Fibroblast of lung (primary cell): Measurements from ENCODE around the gene C22orf15. TPM values are rescaled to one million over a fixed set of nuclear protein-coding genes. Genes with fewer than 3 reads are reported as not detected.

Experiments
- DNase-seq, 2 donors: peaks; one replicate each; pipeline versions ENCODE4 v3.0.0 to v3.0.0-alpha.2; 2010; ENCODE audit warnings: low read depth in 2 of 2
- H2AFZ ChIP-seq: 2 replicates; pipeline ENCODE4 v1.5.1; 2012; ENCODE audit warnings: low read length, control low read depth, inconsistent platforms
- H3K27ac ChIP-seq: 2 replicates; pipeline ENCODE4 v1.5.1; 2011; ENCODE audit warnings: low read length, control low read depth; ENCODE audit not compliant: insufficient read depth
- H3K27me3 ChIP-seq: 2 replicates; pipeline ENCODE4 v1.5.1; 2011; ENCODE audit warnings: mild to moderate bottlenecking, low read length; ENCODE audit not compliant: control insufficient read depth, insufficient read depth
- H3K36me3 ChIP-seq: 2 replicates; pipeline ENCODE4 v1.5.1; 2011; ENCODE audit warnings: low read length; ENCODE audit not compliant: control insufficient read depth, insufficient read depth
- H3K4me1 ChIP-seq: 2 replicates; pipeline ENCODE4 v1.5.1; 2011; ENCODE audit warnings: low read length; ENCODE audit not compliant: control insufficient read depth, insufficient read depth; ENCODE audit errors: extremely low read depth
- H3K4me2 ChIP-seq: 2 replicates; pipeline ENCODE4 v1.5.1; 2011; ENCODE audit warnings: low read length, control low read depth; ENCODE audit not compliant: insufficient read depth; ENCODE audit errors: extremely low read depth
- H3K4me3 ChIP-seq, 4 experiments: fragments of 200-600 bp in 1 of 4; sonication (generic) in 1 of 4; replicated peaks in 1 of 4; 2 replicates each; pipeline ENCODE4 v1.5.1; 2011 to 2016; ENCODE audit warnings: low read length in 4 of 4, low read depth in 3 of 4, mild to moderate bottlenecking in 3 of 4, control low read depth in 2 of 4, inconsistent platforms in 1 of 4, mixed read lengths in 1 of 4; ENCODE audit not compliant: insufficient read depth in 1 of 4; ENCODE audit errors: control extremely low read depth in 1 of 4
- H3K79me2 ChIP-seq: 2 replicates; pipeline ENCODE4 v1.5.1; 2012; ENCODE audit warnings: mild to moderate bottlenecking, low read length, inconsistent platforms; ENCODE audit not compliant: control insufficient read depth, insufficient read depth
- H3K9ac ChIP-seq: 2 replicates; pipeline ENCODE4 v1.5.1; 2011; ENCODE audit warnings: mild to moderate bottlenecking, low read length, control low read depth; ENCODE audit not compliant: insufficient read depth
- H3K9me3 ChIP-seq: 2 replicates; pipeline ENCODE4 v1.5.1; 2012; ENCODE audit warnings: low read depth, low read length; ENCODE audit not compliant: control insufficient read depth, insufficient read depth
- H4K20me1 ChIP-seq: 2 replicates; pipeline ENCODE4 v1.5.1; 2011; ENCODE audit warnings: low read length; ENCODE audit not compliant: control insufficient read depth, insufficient read depth; ENCODE audit errors: extremely low read depth
- CTCF ChIP-seq, 2 donors: IDR thresholded peaks in 1 of 2; conservative IDR thresholded peaks in 1 of 2; 1 replicate in 1 of 2; 2 replicates in 1 of 2; pipeline ENCODE4 v1.5.1; 2011 to 2012; ENCODE audit warnings: low read length in 2 of 2, control low read depth in 1 of 2, inconsistent platforms in 1 of 2, low read depth in 1 of 2, mild to moderate bottlenecking in 1 of 2
- EZH2 ChIP-seq: IDR thresholded peaks from 2 replicates; pipeline ENCODE4 v1.5.1; 2012; ENCODE audit warnings: low read length, control low read depth, mild to moderate bottlenecking; ENCODE audit errors: missing control alignments
- polyA plus RNA-seq, 2 donors: library from polyadenylated mRNA; depleted of rRNA in 1 of 2; stranded (reverse) in 1 of 2; unstranded in 1 of 2; fragments of >200 nt; gene quantifications; 2 replicates each; pipeline ENCODE4 v1.2.1, GENCODE V29; 2011 to 2012; ENCODE audit warnings: missing spikeins in 1 of 2
- total RNA-seq: library from RNA; depleted of rRNA; stranded (reverse); fragments of >200 nt; gene quantifications from 2 replicates; pipeline ENCODE4 v1.2.1, GENCODE V29; 2014

The C22orf15 gene
- total and polyA plus RNA-seq, 2 donors (not counting 1 experiment from before 2014, with no cell fraction given), result 1.4 to 2.5 TPM

- no peak overlapping the region for H2AFZ ChIP-seq
- DNase-seq, result no peak
- no peaks in the 10 kb centered on the region for H3K79me2 ChIP-seq
- H3K9me3 ChIP-seq, result no peaks in the 10 kb centered on the region
- H3K36me3 ChIP-seq, result no peaks in the 10 kb centered on the region
- TF ChIP-seq EZH2 (no peak), CTCF (conservative IDR thresholded peaks at IDR 0.05 in 1 of 2, IDR thresholded peaks at IDR 0.05 in 1 of 2; ENCODE audit: low read depth in 1 of 2, low read length in 2 of 2) (no peak)
- peaks cover 12% of the 10 kb centered on the region for H3K4me1 ChIP-seq
- H3K27ac ChIP-seq, result no peak overlapping the region
- H3K4me3 ChIP-seq, result no peak overlapping the region
- no peak overlapping the region for H3K4me2 ChIP-seq
- H3K9ac ChIP-seq, result no peak overlapping the region
- H4K20me1 ChIP-seq, result no peaks in the 10 kb centered on the region
- H3K27me3 ChIP-seq, result no peaks in the 10 kb centered on the region
Measured at GRCh38 chr22:23775779-23776375, 13.1 kb downstream of the C22orf15 start.

DNA sequence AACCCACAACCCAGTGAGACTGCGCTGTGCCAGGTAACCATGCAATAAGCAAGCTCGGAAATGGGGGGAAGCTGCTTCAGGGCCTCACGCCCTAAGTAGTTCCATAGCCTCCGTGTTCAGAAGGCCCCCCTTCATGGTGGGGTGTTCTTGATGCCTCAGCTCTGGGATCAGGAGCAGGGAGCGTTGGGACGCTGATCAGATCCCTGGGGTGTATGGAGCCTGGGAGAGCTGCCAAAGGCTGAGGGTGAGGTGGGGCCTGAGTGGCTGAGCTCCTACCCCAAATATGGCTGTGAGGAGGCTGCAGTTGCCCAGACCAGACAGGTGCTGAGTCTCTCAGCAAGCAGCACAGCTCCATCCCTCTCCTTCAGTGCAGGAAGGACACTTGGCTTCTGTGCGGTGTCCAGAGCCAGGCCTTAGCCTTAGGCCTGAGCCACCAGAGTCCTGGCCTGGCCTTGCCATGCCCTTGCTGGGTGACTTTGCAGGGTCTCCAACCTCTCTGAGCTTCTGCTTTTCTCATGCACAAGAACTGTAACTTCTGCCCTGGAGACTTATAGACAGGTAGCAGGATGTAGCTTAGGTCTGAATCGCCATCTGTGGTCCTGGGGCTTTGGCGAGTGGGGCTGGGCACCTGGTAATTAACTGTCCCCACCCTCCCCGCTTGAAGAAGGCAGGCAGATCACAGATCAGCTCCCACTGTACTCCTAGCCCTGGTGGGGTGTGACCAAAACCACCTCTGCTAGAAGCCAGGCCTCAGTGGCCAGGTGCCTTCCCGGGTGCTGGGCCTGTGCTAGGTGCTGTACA lies 15.2 kb downstream of the C22orf15 start:
- Histone ChIP-seq H3K36me3 (no peaks in the 10 kb centered on the region), H2AFZ (no peak overlapping the region), H3K27me3 (no peaks in the 10 kb centered on the region), H3K79me2 (no peaks in the 10 kb centered on the region), H3K9ac (no peak overlapping the region), H3K9me3 (no peaks in the 10 kb centered on the region), H3K4me3 (no peak overlapping the region), H3K4me2 (no peak overlapping the region), H4K20me1 (no peaks in the 10 kb centered on the region), H3K27ac (no peak overlapping the region), H3K4me1 (peaks cover 10% of the 10 kb centered on the region)
- DNase-seq, result no peak
- no peak for TF ChIP-seq CTCF (conservative IDR thresholded peaks at IDR 0.05 in 1 of 2, IDR thresholded peaks at IDR 0.05 in 1 of 2; ENCODE audit: low read depth in 1 of 2, low read length in 2 of 2)
- TF ChIP-seq EZH2, result no peak

GRCh38 chr22:23778577-23778900 lies 15.7 kb downstream of the C22orf15 start:
- H3K36me3 ChIP-seq, result no peaks in the 10 kb centered on the region
- H3K9me3 ChIP-seq, result no peaks in the 10 kb centered on the region
- TF ChIP-seq EZH2 (no peak), CTCF (conservative IDR thresholded peaks at IDR 0.05 in 1 of 2, IDR thresholded peaks at IDR 0.05 in 1 of 2; ENCODE audit: low read depth in 1 of 2, low read length in 2 of 2) (no peak)

More at GRCh38 chr22:23778577-23778900, 15.7 kb downstream of the C22orf15 start:
- H3K4me2 ChIP-seq, result no peak overlapping the region
- H3K27ac ChIP-seq, result no peak overlapping the region
- H3K9ac ChIP-seq, result no peak overlapping the region
- no peaks in the 10 kb centered on the region for H4K20me1 ChIP-seq
- no peaks in the 10 kb centered on the region for H3K79me2 ChIP-seq
- H3K4me1 ChIP-seq, result peaks cover 10% of the 10 kb centered on the region
- H3K27me3 ChIP-seq, result no peaks in the 10 kb centered on the region
- H2AFZ ChIP-seq, result no peak overlapping the region
- no peak for DNase-seq
- no peak overlapping the region for H3K4me3 ChIP-seq
